Dendritic cell treated with granulocyte-macrophage colony-stimulating factor and Interleukin-4, amounts not matched to agents 40 ng/mL and 50 ng/mL, for 4 days (primary cell): ENCODE measurements around the gene LBH.

Experiments
- H3K27ac Mint-ChIP-seq: one replicate; pipeline ENCODE4 v1.8.0; 2022; ENCODE audit warnings: mild to moderate bottlenecking, mixed read lengths
- H3K27me3 Mint-ChIP-seq: one replicate; pipeline ENCODE4 v1.8.0; 2022; ENCODE audit warnings: mild to moderate bottlenecking, mixed read lengths
- H3K36me3 Mint-ChIP-seq: one replicate; pipeline ENCODE4 v1.8.0; 2022; ENCODE audit warnings: low read depth, mixed read lengths
- H3K4me1 Mint-ChIP-seq: one replicate; pipeline ENCODE4 v1.8.0; 2022; ENCODE audit warnings: low read depth, mixed read lengths
- H3K4me3 Mint-ChIP-seq: one replicate; pipeline ENCODE4 v1.8.0; 2022; ENCODE audit warnings: mild to moderate bottlenecking, moderate library complexity, mixed read lengths
- H3K9me3 Mint-ChIP-seq: one replicate; pipeline ENCODE4 v1.8.0; 2022; ENCODE audit warnings: mixed read lengths
- intact Hi-C: fragments of 100-400 bp; cut with micrococcal nuclease; formaldehyde crosslinking; loops from one replicate; pipeline ENCODE4 v1.15.0; 2022

Gene LBH

GRCh38 chr2:30252723-30253701, 21.7 kb downstream of the LBH start:
- H3K4me3 Mint-ChIP-seq, result no peak overlapping the region
- H3K27me3 Mint-ChIP-seq, result peaks cover 23% of the 10 kb centered on the region
- intact Hi-C loops, result no loop called here
- no peaks in the 10 kb centered on the region for H3K9me3 Mint-ChIP-seq
- H3K4me1 Mint-ChIP-seq, result peaks cover 17% of the 10 kb centered on the region
- no peaks in the 10 kb centered on the region for H3K36me3 Mint-ChIP-seq
- no peak overlapping the region for H3K27ac Mint-ChIP-seq

- Mint-ChIP-seq H3K9me3 (no peaks in the 10 kb centered on the region), H3K27ac (no peak overlapping the region), H3K36me3 (no peaks in the 10 kb centered on the region), H3K4me1 (peaks cover 16% of the 10 kb centered on the region), H3K27me3 (peaks cover 23% of the 10 kb centered on the region), H3K4me3 (no peak overlapping the region)
- intact Hi-C loops, result no loop called here
These were observed 22.7 kb downstream of the LBH start for GRCh38 chr2:30253873-30254684.

- Mint-ChIP-seq H3K27ac (no peak overlapping the region), H3K27me3 (peaks cover 26% of the 10 kb centered on the region), H3K36me3 (no peaks in the 10 kb centered on the region), H3K4me3 (no peak overlapping the region), H3K4me1 (peaks cover 11% of the 10 kb centered on the region), H3K9me3 (no peaks in the 10 kb centered on the region)
- intact Hi-C loops, result no loop called here
These were observed 23.3 kb downstream of the LBH start for GRCh38 chr2:30254685-30255001.

GRCh38 chr2:30255026-30255425, 23.7 kb downstream of the LBH start:
- H3K27ac Mint-ChIP-seq, result no peak overlapping the region
- H3K9me3 Mint-ChIP-seq, result no peaks in the 10 kb centered on the region
- H3K27me3 Mint-ChIP-seq, result peaks cover 29% of the 10 kb centered on the region
- no peaks in the 10 kb centered on the region for H3K36me3 Mint-ChIP-seq
- intact Hi-C loops, result no loop called here
- peaks cover 7% of the 10 kb centered on the region for H3K4me1 Mint-ChIP-seq
- no peak overlapping the region for H3K4me3 Mint-ChIP-seq

GRCh38 chr2:30255466-30256408, 24.4 kb downstream of the LBH start:
- no peaks in the 10 kb centered on the region for H3K9me3 Mint-ChIP-seq
- H3K4me1 Mint-ChIP-seq, result no peaks in the 10 kb centered on the region
- no peak overlapping the region for H3K27ac Mint-ChIP-seq
- H3K36me3 Mint-ChIP-seq, result no peaks in the 10 kb centered on the region
- H3K4me3 Mint-ChIP-seq, result no peak overlapping the region
- H3K27me3 Mint-ChIP-seq, result peaks cover 34% of the 10 kb centered on the region
- intact Hi-C loops, result no loop called here

GRCh38 chr2:30257266-30258214, 26.2 kb downstream of the LBH start:
- Mint-ChIP-seq H3K4me3 (no peak overlapping the region), H3K36me3 (no peaks in the 10 kb centered on the region), H3K27ac (no peak overlapping the region), H3K9me3 (peaks cover 9% of the 10 kb centered on the region), H3K27me3 (peaks cover 38% of the 10 kb centered on the region), H3K4me1 (no peaks in the 10 kb centered on the region)
- intact Hi-C loops, result no loop called here

GRCh38 chr2:30259071-30259470, 27.7 kb downstream of the LBH start:
- Mint-ChIP-seq H3K9me3 (peaks cover 15% of the 10 kb centered on the region), H3K36me3 (no peaks in the 10 kb centered on the region), H3K27ac (no peak overlapping the region), H3K27me3 (peaks cover 41% of the 10 kb centered on the region), H3K4me1 (no peaks in the 10 kb centered on the region), H3K4me3 (no peak overlapping the region)
- intact Hi-C loops, result no loop called here

- Mint-ChIP-seq H3K27ac (no peak overlapping the region), H3K9me3 (peaks cover 15% of the 10 kb centered on the region), H3K4me1 (no peaks in the 10 kb centered on the region), H3K27me3 (peaks cover 42% of the 10 kb centered on the region), H3K36me3 (no peaks in the 10 kb centered on the region), H3K4me3 (no peak overlapping the region)
- intact Hi-C loops, result no loop called here
These were observed 28.7 kb downstream of the LBH start for GRCh38 chr2:30259827-30260679.

GRCh38 chr2:30260941-30261340, 29.6 kb downstream of the LBH start:
- no peak overlapping the region for H3K27ac Mint-ChIP-seq
- no peaks in the 10 kb centered on the region for H3K36me3 Mint-ChIP-seq
- peaks cover 42% of the 10 kb centered on the region for H3K27me3 Mint-ChIP-seq
- peaks cover 6% of the 10 kb centered on the region for H3K4me1 Mint-ChIP-seq
- peaks cover 15% of the 10 kb centered on the region for H3K9me3 Mint-ChIP-seq
- H3K4me3 Mint-ChIP-seq, result no peak overlapping the region
- intact Hi-C loops, result no loop called here

- Mint-ChIP-seq H3K4me3 (no peak overlapping the region), H3K9me3 (peaks cover 15% of the 10 kb centered on the region), H3K4me1 (peaks cover 15% of the 10 kb centered on the region), H3K27me3 (peaks cover 42% of the 10 kb centered on the region), H3K27ac (no peak overlapping the region), H3K36me3 (no peaks in the 10 kb centered on the region)
- intact Hi-C loops, result no loop called here
These were observed 30.4 kb downstream of the LBH start for GRCh38 chr2:30261695-30262211.

- intact Hi-C loops, result no loop called here
- Mint-ChIP-seq H3K27ac (no peak overlapping the region), H3K9me3 (peaks cover 15% of the 10 kb centered on the region), H3K27me3 (peaks cover 37% of the 10 kb centered on the region), H3K36me3 (no peaks in the 10 kb centered on the region), H3K4me3 (no peak overlapping the region), H3K4me1 (peaks cover 22% of the 10 kb centered on the region)
These were observed 31.5 kb downstream of the LBH start for GRCh38 chr2:30262716-30263309.

GRCh38 chr2:30264274-30264673, 32.9 kb downstream of the LBH start:
- intact Hi-C loops, result no loop called here

More at GRCh38 chr2:30264274-30264673, 32.9 kb downstream of the LBH start:
- Mint-ChIP-seq H3K4me1 (peaks cover 22% of the 10 kb centered on the region), H3K27me3 (peaks cover 35% of the 10 kb centered on the region), H3K4me3 (no peak overlapping the region), H3K9me3 (peaks cover 15% of the 10 kb centered on the region), H3K36me3 (no peaks in the 10 kb centered on the region), H3K27ac (no peak overlapping the region)
